ENCODE data around the gene PDZK1IP1.

DNA sequence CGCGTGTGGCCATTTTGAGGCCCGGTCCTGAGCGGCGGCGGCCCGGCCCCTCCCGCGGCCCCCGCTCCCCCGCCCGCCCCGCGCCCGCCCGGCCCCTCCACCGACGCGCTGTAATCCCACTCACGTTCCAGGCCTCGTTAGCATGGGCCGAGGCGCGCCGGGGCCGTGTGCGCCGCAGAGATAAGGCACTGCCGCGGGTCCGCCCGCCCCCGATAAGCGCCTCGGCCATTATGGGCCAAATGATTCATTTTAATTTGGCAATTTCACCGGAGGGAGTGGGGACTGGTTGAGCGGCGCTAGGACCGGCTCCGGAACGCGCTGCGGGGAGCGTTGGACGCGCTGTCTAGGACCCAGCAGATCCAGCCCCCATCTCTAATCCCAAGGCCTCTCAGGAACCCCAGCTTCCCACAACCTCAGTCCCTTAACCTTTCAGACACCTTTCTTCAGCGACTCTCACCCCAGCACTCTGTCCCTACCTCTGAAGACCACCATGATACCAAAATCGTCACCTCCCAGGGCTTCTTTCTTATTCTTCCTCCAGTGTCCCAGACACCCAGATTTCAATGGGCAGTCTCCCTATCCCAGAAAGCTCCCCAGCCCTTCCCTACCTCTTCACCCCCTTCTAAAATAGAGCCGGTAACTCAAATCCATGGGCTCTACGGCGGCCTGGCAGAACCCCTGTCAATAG is 42.5 kb upstream of the PDZK1IP1 start, which contains the start of gene TAL1:
- TF ChIP-seq, protein P1, sequence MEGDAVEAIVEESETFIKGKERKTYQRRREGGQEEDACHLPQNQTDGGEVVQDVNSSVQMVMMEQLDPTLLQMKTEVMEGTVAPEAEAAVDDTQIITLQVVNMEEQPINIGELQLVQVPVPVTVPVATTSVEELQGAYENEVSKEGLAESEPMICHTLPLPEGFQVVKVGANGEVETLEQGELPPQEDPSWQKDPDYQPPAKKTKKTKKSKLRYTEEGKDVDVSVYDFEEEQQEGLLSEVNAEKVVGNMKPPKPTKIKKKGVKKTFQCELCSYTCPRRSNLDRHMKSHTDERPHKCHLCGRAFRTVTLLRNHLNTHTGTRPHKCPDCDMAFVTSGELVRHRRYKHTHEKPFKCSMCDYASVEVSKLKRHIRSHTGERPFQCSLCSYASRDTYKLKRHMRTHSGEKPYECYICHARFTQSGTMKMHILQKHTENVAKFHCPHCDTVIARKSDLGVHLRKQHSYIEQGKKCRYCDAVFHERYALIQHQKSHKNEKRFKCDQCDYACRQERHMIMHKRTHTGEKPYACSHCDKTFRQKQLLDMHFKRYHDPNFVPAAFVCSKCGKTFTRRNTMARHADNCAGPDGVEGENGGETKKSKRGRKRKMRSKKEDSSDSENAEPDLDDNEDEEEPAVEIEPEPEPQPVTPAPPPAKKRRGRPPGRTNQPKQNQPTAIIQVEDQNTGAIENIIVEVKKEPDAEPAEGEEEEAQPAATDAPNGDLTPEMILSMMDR (conservative IDR thresholded peaks at IDR 0.05; ENCODE audit: low read length): no peak
- no peak for TF ChIP-seq EZH2phosphoT487 (IDR thresholded peaks at IDR 0.05; ENCODE audit: borderline replicate concordance)
